HL-60/S4 (cell line): ENCODE results near the gene CCDC17.

Experiments used
- in situ Hi-C: fragments of 300-500 bp; cut with MboI; formaldehyde crosslinking; loops from 2 replicates; pipeline ENCODE4 v1.14.3; 2022; ENCODE audit warnings: low sequenced_read_pairs

Gene CCDC17

DNA sequence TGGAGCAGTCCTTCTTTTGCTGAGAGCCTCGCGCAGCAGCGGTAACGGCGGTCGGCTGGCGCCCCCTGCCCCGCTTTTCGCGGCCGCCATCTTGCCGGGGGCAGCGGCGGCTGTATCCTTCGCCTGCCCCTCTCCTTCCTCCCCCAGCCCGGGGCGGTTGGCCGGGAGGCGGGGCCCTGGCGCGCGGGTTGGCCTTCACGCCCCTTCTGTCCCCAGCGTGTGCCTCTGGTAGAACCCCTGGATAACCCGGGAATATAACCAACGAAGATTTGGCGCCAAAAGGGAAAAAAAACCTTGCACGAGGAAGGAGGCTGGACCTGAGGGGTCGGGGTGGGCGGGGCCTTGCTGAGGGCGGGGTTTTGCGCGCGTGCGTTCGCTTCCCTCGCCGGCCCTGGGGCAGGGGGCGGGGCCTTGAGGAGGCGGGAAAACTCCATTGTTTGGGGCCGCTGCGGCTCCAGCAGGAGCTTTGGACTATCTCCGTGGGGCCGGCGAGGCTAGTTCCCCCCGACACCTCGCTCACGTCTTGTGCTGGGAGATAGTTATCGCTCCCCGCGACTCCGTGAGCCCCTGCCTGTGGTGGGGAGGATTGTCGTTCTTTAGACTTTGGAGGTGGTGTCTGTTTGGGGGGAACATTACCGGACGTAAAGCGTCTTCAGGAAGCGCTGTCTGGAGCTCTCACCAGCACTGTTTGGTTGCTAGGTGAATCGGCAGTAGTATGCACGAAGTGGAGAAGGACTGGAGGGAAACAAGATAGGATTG, 39.3 kb downstream of the CCDC17 start:
- in situ Hi-C loops: no loop called here

DNA sequence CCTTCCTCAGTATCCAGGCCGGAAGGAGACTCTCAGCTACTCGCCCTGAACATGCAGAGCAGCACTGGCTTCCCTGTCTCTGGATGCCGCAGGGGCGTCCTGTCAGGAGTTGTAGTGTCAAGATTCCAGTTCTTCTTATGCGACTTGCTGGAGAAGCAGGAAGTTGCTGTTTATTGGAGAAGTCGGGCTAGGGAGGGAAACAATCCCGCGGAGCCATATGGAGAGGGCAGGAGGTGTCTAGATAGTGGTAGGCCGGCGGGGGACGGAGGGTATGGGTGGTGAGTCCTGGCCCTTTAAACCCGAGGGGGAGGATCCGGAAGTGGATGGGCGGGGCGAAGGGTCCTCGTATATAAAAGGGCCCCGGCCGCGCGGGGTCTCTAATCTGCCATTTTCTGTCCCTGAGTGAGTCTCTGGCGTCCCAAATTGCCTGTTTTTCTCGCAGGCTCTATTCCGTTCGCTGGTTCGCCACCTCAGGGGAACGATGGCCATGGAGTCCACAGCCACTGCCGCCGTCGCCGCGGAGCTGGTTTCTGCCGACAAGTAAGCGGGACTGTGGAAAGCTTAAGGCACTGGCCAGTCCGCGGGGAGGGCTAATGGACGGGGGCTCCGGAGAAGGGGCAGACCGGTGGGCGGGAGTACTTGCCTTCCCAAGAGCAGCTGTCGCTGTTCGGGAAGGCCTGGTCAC, 40.0 kb downstream of the CCDC17 start, which contains the start of gene NASP:
Gene NASP (plus strand): TSS at position 376 of the 685 bp plus-strand sequence. CDS start 106 bp downstream, at position 482.
- in situ Hi-C loops: no loop called here

- in situ Hi-C loops: no loop called here
Observed at GRCh38 chr1:45583264-45583665, 40.6 kb downstream of the CCDC17 start.

DNA sequence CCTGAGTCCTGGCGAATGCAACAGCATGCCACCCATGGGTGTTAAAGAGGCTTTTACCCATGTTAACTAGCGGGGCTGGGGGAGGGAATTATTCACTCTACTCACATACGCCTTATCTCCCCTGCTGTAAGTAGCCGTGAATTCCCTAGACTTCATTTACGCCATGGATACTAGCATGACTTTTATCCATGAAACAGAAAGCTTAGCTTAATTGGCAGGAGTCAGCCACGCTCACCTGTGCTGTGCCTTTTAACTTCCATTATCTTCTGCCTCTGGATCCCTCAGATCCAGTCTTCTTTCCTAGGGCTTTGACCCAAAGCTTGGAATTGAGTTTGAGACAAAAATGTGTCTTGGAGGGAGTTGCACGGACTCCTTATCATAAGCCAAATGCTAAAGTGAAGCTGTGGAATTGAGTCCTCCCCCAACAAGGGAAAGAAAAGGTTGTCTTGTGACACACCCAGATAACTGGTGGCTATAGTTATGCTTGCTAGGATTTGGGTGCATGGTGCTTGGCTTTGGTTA, 49.7 kb downstream of the CCDC17 start:
- in situ Hi-C loops: loop anchor here (10.0 kb wide), 1 partner anchor 219 kb away; no protein-coding TSS in a partner anchor

- in situ Hi-C loops: loop anchor here (10.0 kb wide), 1 partner anchor 219 kb away; no protein-coding TSS in a partner anchor
Observed at GRCh38 chr1:45573231-45573804, 50.5 kb downstream of the CCDC17 start.

DNA sequence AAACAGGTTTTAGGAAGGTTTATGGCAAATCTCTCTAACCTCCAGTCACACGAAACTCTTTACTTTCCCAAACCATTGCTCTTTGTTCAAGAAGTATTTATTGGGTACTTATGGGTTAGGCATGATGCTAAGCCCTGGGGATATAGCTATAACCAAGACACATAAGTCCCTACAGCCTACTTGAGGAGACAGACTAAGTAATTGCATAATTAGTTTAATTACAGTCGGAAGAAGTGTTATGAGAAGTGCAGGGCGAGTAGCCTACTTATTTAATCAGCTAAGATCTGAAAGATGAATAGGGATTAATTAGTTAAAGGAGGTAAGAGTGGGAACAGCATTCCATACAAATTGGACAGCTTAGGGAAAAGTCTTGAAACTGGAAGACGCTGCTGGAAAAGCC, 53.2 kb downstream of the CCDC17 start:
- in situ Hi-C loops: loop anchor here (10.0 kb wide), 1 partner anchor 216 kb away; no protein-coding TSS in a partner anchor
